Inferior parietal cortex (tissue), 1 donor: ENCODE results near the gene CELF2.

Experiments
- DNase-seq: peaks from one replicate; pipeline ENCODE4 v3.0.0-alpha.2; 2016; ENCODE audit errors: extremely low spot score

CELF2 gene

GRCh38 chr10:11131112-11131639 lies 113.5 kb downstream of the CELF2 start:
- DNase-seq = no peak

- DNase-seq = no peak
Measured at GRCh38 chr10:11134411-11134810, 116.7 kb downstream of the CELF2 start.

GRCh38 chr10:11135709-11136108 lies 118.0 kb downstream of the CELF2 start:
- DNase-seq = no peak

GRCh38 chr10:11138314-11139033 lies 120.8 kb downstream of the CELF2 start:
- DNase-seq = no peak

GRCh38 chr10:11140963-11141362 lies 123.3 kb downstream of the CELF2 start:
- no peak for DNase-seq

- no peak for DNase-seq
Measured at GRCh38 chr10:11141571-11142091, 124.0 kb downstream of the CELF2 start.

- DNase-seq = no peak
Measured at GRCh38 chr10:11142777-11143176, 125.1 kb downstream of the CELF2 start.

GRCh38 chr10:11143242-11143641 lies 125.6 kb downstream of the CELF2 start:
- DNase-seq = no peak

- DNase-seq = no peak
Measured at GRCh38 chr10:11144626-11145494, 127.2 kb downstream of the CELF2 start.

GRCh38 chr10:11145495-11145855 lies 127.8 kb downstream of the CELF2 start:
- no peak for DNase-seq

GRCh38 chr10:11146402-11147171 lies 128.9 kb downstream of the CELF2 start:
- no peak for DNase-seq

GRCh38 chr10:11147722-11148121 lies 130.1 kb downstream of the CELF2 start:
- no peak for DNase-seq

GRCh38 chr10:11148142-11149028 lies 130.7 kb downstream of the CELF2 start:
- no peak for DNase-seq

- no peak for DNase-seq
Measured at GRCh38 chr10:11149807-11150141, 132.1 kb downstream of the CELF2 start.

- DNase-seq = no peak
Measured at GRCh38 chr10:11150231-11150731, 132.6 kb downstream of the CELF2 start.

- no peak for DNase-seq
Measured at GRCh38 chr10:11150879-11151415, 133.3 kb downstream of the CELF2 start.

- DNase-seq = no peak
Measured at GRCh38 chr10:11152801-11153200, 135.1 kb downstream of the CELF2 start.

GRCh38 chr10:11153245-11153644 lies 135.6 kb downstream of the CELF2 start:
- no peak for DNase-seq

- DNase-seq = no peak
Measured at GRCh38 chr10:11153766-11154165, 136.1 kb downstream of the CELF2 start.

GRCh38 chr10:11154333-11154732 lies 136.7 kb downstream of the CELF2 start:
- no peak for DNase-seq
